ENCODE data around the gene MRTFA. TPM values are rescaled to one million over a fixed set of nuclear protein-coding genes. Genes with fewer than 3 reads are reported as not detected.

Gene MRTFA
- total RNA-seq, 2 experiments from 2014 or later = 55.3 to 58.9 TPM

- peaks cover 52% of the 10 kb centered on the region for H3K4me1 Mint-ChIP-seq (ENCODE audit: low read depth)
- peak overlapping the region; percentile 12 for H3K27ac Mint-ChIP-seq
- H3K36me3 ChIP-seq (ENCODE audit: insufficient read depth, low read length) = peaks cover 2% of the 10 kb centered on the region
- ATAC-seq (ENCODE audit: poor library complexity) (peak; percentile 34), DNase-seq (no peak)
- H3K4me3 Mint-ChIP-seq = no peak overlapping the region
- H3K27me3 ChIP-seq (ENCODE audit: control insufficient read depth in 1 of 2, insufficient read depth in 2 of 2, low read length in 2 of 2) = no peaks in the 10 kb centered on the region
- no peak overlapping the region for H3K27ac ChIP-seq (ENCODE audit: low read depth in 1 of 2, low read length in 2 of 2)
- H3K4me3 ChIP-seq (ENCODE audit: low read length) = no peak overlapping the region
- no peaks in the 10 kb centered on the region for H3K9me3 ChIP-seq (ENCODE audit: control insufficient read depth in 1 of 2, insufficient read depth in 1 of 2, low read length in 2 of 2)
- TF ChIP-seq, protein P1, sequence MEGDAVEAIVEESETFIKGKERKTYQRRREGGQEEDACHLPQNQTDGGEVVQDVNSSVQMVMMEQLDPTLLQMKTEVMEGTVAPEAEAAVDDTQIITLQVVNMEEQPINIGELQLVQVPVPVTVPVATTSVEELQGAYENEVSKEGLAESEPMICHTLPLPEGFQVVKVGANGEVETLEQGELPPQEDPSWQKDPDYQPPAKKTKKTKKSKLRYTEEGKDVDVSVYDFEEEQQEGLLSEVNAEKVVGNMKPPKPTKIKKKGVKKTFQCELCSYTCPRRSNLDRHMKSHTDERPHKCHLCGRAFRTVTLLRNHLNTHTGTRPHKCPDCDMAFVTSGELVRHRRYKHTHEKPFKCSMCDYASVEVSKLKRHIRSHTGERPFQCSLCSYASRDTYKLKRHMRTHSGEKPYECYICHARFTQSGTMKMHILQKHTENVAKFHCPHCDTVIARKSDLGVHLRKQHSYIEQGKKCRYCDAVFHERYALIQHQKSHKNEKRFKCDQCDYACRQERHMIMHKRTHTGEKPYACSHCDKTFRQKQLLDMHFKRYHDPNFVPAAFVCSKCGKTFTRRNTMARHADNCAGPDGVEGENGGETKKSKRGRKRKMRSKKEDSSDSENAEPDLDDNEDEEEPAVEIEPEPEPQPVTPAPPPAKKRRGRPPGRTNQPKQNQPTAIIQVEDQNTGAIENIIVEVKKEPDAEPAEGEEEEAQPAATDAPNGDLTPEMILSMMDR (IDR thresholded peaks at IDR 0.05) = no peak
- CTCF ChIA-PET = interaction anchor here (0.7 to 3.7 kb wide), 6 partner anchors 40 to 159 kb away, joined by 3 to 39 read pairs (median 3); no protein-coding TSS in a partner anchor
- peaks cover 18% of the 10 kb centered on the region for H3K36me3 Mint-ChIP-seq (ENCODE audit: low read depth)
- H3K4me1 ChIP-seq (ENCODE audit: insufficient read depth, low read length) = peaks cover 5% of the 10 kb centered on the region
- intact Hi-C loops (cut with DNase I, micrococcal nuclease) = loop anchor here (1.0 to 2.0 kb wide), 2 partner anchors 24 to 50 kb away; no protein-coding TSS in a partner anchor
- H3K27me3 Mint-ChIP-seq = no peaks in the 10 kb centered on the region
- no peaks in the 10 kb centered on the region for H3K9me3 Mint-ChIP-seq
- POLR2A ChIA-PET = interaction anchor here (0.6 to 3.1 kb wide), 9 partner anchors 15 to 412 kb away, joined by 3 to 16 read pairs (median 3); partner anchors contain the start of gene MRTFA
Observed at GRCh38 chr22:40486962-40487602, 149.4 kb downstream of the MRTFA start.

DNA sequence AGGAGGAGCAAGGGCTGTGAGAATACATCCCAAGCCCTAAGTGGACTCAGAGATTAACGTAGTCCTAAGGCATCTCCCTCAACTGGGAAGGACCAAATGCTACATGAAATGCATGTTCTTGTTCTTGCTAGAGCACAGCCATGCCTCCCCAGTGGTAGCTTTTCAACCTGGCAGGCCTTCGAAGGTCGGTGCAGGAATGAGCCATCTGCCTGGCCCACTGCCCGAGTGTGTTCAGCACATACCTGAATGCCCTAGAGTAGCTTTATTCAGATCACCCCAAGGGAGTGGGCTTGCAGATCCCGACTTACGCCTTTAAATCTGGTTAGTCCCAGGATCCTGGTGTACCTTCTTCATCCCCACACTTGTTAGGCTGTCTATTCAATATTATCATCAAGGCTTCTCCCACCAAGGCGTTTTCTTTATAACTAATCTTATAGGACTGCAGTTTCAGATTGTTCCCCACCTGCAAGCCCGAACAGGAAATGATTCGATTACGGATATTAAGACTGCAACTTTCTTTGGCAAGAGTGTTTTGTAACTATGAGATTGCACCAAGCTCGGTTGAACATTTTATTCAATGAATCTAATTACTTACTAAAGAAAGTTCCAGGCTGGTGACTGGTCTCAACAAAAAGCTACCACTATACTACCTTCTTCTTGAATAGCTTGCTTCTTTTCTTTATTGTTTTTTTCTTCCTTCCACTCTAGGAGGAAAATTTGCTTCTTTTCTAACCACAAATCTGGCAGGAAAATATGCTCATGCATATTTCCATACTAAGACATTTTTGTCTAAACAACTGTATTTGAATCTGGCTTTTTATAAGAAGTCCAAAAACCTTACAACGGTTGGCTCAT lies 150.5 kb downstream of the MRTFA start:
- H3K27ac Mint-ChIP-seq = peak overlapping the region; percentile 12
- no peak overlapping the region for H3K4me3 ChIP-seq (ENCODE audit: low read length)
- H3K9me3 ChIP-seq (ENCODE audit: control insufficient read depth in 1 of 2, insufficient read depth in 1 of 2, low read length in 2 of 2) = no peaks in the 10 kb centered on the region
- H3K9me3 Mint-ChIP-seq = no peaks in the 10 kb centered on the region
- TF ChIP-seq, protein P1 (IDR thresholded peaks at IDR 0.05) = no peak
- no peaks in the 10 kb centered on the region for H3K27me3 Mint-ChIP-seq
- peaks cover 2% of the 10 kb centered on the region for H3K36me3 ChIP-seq (ENCODE audit: insufficient read depth, low read length)
- H3K4me1 ChIP-seq (ENCODE audit: insufficient read depth, low read length) = peaks cover 6% of the 10 kb centered on the region
- peaks cover 51% of the 10 kb centered on the region for H3K4me1 Mint-ChIP-seq (ENCODE audit: low read depth)
- ATAC-seq (ENCODE audit: poor library complexity) (no peak), DNase-seq (no peak)
- no peak overlapping the region for H3K27ac ChIP-seq (ENCODE audit: low read depth in 1 of 2, low read length in 2 of 2)
- no peaks in the 10 kb centered on the region for H3K27me3 ChIP-seq (ENCODE audit: control insufficient read depth in 1 of 2, insufficient read depth in 2 of 2, low read length in 2 of 2)
- ChIA-PET CTCF (interaction anchor here (0.6 to 3.7 kb wide), 2 partner anchors 49 to 171 kb away, joined by 3 to 39 read pairs; no protein-coding TSS in a partner anchor), POLR2A (interaction anchor here (0.5 to 3.1 kb wide), 6 partner anchors 14 to 210 kb away, joined by 3 to 16 read pairs (median 6); partner anchors contain the start of gene MRTFA)
- H3K36me3 Mint-ChIP-seq (ENCODE audit: low read depth) = peaks cover 18% of the 10 kb centered on the region
- intact Hi-C loops (cut with DNase I, micrococcal nuclease) = loop anchor here in 1 of 2 experiments (2.0 kb wide), 1 partner anchor 23 kb away; no protein-coding TSS in a partner anchor
- H3K4me3 Mint-ChIP-seq = no peak overlapping the region

GRCh38 chr22:40484906-40485669 lies 151.4 kb downstream of the MRTFA start:
- Histone ChIP-seq H3K4me3 (ENCODE audit: low read length) (no peak overlapping the region), H3K27ac (ENCODE audit: low read depth in 1 of 2, low read length in 2 of 2) (no peak overlapping the region), H3K27me3 (ENCODE audit: control insufficient read depth in 1 of 2, insufficient read depth in 2 of 2, low read length in 2 of 2) (no peaks in the 10 kb centered on the region), H3K36me3 (ENCODE audit: insufficient read depth, low read length) (peaks cover 1% of the 10 kb centered on the region), H3K9me3 (ENCODE audit: control insufficient read depth in 1 of 2, insufficient read depth in 1 of 2, low read length in 2 of 2) (no peaks in the 10 kb centered on the region), H3K4me1 (ENCODE audit: insufficient read depth, low read length) (peaks cover 9% of the 10 kb centered on the region)
- Mint-ChIP-seq H3K36me3 (ENCODE audit: low read depth) (peaks cover 12% of the 10 kb centered on the region), H3K4me3 (no peak overlapping the region), H3K27ac (no peak overlapping the region), H3K9me3 (no peaks in the 10 kb centered on the region), H3K27me3 (no peaks in the 10 kb centered on the region), H3K4me1 (ENCODE audit: low read depth) (peaks cover 54% of the 10 kb centered on the region)
- TF ChIP-seq, protein P1 (IDR thresholded peaks at IDR 0.05) = no peak
- ATAC-seq (ENCODE audit: poor library complexity) (no peak), DNase-seq (no peak)
- CTCF ChIA-PET = interaction anchor here (1.4 to 3.7 kb wide), 2 partner anchors 23 to 48 kb away, joined by 3 to 39 read pairs; no protein-coding TSS in a partner anchor
- POLR2A ChIA-PET = interaction anchor here (1.3 kb wide), 1 partner anchor 36 kb away, joined by 3 read pairs; no protein-coding TSS in a partner anchor
- intact Hi-C loops (cut with DNase I, micrococcal nuclease) = loop anchor here in 1 of 2 experiments (5.0 kb wide), 1 partner anchor 113 kb away; the partner anchor contains the start of gene SGSM3

All from CD4-positive, alpha-beta T cell (primary cell).